ENCODE results near the gene ARHGEF3.
"Not testable (repeated sequence)": the region's sequence is repeated elsewhere in the genome, so short reads cannot be mapped to it uniquely, and the experiment has no call there.

The ARHGEF3 gene

DNA sequence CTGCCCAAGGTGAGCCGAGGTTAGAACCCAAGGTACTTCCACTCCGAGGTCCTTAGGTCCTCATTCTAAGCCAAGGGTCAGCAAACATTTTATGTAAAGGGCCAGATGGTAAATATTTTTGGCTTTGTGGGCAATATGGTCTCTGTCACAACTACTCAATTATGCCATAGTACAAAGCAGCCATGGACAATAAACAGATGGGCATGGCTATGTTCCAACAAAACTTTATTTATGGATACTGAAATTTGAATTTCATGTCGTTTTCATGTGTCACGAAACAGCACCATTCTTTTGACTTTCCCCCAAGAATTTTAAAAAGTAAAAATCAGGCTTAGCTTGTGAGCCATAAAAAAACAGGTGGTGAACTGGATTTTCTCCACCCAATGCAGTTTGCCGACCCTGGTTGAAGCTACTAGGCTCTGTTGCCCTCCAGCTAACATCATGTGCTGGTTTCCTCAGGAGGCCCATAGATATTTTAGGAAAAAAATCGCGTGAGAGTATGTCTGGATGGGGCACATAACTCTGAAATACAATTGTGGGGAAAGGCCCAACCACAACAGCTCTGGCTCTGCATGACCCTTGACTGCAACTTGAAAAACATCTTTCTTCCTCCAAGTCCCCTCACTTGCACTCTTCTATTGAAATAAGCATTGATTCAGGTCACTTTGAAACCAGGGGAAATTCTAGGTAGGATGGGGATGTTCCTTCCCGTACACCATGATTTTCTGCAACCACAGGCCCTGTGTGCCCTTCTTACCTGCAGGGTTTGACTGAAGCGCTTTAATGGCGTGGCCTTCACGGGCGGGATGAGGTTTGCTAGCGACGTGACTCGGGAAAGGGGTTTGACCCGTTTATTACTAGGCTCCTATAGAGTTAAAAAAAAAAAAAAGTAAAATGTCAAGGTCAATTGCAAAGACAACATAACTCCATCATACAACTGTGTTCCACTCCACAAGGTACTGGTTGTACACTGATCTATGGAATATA, 28.5 kb downstream of the ARHGEF3 start:
- no peak for DNase-seq (ENCODE audit: low read depth, low spot score)

DNA sequence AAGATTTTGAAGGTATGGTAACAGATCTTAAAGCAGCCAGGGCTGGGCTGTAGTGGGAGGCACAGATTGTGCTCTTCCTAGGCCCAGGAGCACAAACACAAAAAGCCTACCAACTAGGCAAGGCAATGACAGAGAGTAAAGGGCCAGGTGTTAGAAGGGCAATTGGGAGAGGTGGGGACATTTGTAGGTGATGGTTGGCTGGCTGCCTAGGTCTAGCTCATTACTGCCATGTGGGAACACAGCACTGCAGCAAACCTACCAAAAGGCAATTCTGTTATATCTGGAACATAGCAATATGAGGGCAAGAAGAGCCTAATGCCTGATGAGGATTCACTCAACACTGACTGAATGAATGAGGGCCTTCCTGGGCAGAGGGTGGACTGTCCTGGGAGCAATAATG, 30.4 kb downstream of the ARHGEF3 start:
- no peak for DNase-seq (ENCODE audit: low read depth, low spot score)

DNA sequence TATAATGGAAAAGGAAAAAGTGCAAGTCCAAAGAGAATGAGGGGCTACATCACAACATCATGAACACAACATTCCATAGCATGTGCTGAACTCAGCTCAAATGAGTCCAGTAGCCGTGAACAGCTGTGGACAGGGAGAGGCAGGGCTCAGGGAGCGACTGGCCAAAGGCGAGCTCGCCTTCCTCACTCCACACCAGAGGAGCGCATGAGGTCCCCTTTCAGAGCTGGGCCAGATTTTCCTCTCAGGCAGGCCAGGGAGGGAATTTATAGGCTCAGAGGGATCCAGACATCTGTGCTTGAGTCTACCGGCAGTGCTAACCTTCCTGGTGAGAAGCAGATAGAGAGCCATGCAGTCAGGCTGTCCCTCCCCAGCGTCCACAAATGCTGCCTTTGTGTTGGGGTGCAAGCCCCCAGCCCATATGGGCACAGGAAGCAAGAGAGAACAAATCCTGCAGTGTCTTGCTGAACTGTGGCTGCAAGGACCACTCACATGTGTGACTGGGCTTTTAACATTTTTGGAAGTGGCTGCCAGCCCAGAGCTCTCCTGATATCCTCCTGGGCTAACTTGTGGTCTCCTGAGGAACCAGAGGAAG, 32.5 kb downstream of the ARHGEF3 start:
- no peak for DNase-seq (ENCODE audit: low read depth, low spot score)

DNA sequence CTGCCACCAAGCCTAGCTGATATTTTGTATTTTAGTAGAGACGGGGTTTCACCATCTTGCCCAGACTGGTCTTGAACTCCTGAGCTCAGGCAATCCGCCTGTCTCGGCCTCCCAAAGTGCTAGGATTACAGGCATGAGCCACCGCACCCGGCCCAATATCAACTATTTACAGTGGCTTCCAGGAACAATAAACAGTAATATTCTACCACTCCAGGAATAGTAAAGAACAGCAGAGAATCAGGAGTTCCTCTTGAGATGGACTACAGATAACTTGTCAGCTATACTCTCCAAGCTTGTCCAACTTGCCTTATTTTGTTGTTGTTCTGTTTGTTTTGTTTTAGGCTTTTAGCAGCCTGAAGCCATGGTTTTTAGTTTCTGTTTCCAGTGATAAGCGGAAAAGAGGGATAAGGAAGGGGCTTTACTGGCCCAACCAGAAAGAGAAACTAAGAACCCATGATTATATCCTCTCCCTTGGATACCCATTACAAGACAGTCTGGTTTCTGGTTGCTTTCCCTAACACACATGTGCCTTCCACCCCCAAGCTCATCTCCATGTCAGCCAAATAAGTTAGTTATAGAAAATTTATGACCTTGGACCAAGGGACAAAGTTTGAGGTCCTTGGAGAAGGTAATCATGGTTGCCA, 36.7 kb downstream of the ARHGEF3 start:
- DNase-seq (ENCODE audit: low read depth, low spot score), result no peak

DNA sequence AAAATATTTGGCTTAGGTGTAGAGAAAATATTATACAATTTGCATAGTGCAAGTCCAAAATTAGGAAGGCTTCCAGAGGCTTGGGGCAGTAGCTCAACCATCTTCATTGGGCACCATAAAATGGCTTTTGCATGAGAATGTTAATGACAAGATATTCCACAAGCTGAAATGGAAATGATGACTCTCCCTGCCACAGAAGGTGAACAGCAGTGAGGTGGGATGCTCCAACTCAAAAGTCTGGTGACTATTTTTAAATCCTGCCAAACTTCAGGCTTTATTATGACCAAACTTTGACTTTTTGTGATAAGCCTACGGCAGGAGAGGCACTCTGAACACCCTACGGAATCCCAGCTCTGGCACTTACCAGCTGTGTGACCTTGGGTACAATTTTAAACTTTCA, 37.6 kb downstream of the ARHGEF3 start:
- DNase-seq (ENCODE audit: low read depth, low spot score), result no peak

DNA sequence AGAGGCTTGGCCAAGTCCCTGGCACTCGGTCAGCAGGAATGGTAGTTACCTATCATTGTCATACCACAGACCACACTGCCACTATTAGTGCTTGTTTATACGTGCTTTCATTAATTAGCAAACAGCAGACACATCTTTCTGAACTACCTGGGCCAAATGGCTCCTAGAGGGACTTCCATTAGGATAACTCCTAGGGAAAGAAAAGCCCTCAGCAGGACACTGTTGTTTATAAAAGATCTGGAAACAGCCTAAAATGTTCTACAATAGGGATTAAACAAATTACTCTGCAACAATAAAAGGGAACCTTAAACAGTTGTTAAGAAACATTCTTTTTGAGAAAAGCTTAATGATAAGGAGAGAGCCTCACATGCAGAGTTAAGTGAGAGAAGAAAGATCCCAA, 38.5 kb downstream of the ARHGEF3 start:
- no peak for DNase-seq (ENCODE audit: low read depth, low spot score)

DNA sequence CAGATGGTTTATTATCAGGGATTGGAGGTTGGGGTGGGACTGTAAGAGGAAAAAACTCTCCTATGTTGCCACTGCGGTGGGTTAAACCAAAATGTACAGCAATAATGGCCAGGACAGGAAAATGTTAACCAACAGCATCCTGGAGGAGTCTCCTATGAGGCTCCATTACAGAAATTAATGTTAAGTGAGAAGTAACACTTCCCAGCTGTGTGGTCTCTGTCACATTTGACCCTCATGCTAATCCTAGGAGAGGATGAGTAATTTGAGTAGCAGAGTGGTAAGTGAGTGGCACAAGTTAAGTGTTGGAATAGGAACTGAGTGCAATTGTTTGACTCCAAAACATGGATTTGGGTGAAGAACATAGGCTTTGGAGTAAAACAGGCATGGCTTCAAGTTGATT, 39.0 kb downstream of the ARHGEF3 start:
- DNase-seq (ENCODE audit: low read depth, low spot score), result no peak

DNA sequence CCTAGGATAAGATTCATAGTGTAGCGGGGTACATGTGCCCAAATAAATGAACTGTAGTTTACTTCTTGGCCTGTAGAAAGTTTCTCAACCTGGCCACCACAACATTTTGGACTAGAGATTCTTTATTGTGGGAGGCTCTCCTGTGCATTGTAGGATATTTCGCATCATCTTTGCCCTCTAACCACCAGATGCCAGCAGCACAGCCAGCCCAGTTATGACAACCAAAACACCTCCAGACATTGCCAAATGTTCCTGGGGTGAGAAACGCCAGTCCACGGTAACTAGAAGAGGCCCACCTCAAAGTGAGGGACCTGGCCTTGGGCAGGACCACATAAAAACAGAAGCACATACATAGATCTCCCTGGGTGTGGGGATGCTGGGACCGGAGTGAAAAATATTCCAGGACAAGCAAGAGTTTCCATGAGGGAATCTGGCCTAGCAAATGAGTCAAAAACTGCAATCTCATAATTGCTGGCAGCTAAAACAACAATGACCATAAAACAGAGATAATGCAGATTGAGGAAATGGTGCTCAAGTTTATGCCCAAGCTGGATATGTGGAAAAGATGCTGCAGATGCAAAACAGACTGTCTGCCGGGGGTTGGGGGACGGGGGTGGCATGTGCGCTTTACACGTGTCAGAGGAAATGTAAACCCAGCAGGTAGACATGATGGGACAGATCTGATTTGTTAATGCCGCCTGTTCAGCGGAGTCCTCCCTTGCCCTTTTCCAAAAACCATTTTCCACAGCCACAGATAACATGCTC, 39.7 kb downstream of the ARHGEF3 start:
- no peak for DNase-seq (ENCODE audit: low read depth, low spot score)

DNA sequence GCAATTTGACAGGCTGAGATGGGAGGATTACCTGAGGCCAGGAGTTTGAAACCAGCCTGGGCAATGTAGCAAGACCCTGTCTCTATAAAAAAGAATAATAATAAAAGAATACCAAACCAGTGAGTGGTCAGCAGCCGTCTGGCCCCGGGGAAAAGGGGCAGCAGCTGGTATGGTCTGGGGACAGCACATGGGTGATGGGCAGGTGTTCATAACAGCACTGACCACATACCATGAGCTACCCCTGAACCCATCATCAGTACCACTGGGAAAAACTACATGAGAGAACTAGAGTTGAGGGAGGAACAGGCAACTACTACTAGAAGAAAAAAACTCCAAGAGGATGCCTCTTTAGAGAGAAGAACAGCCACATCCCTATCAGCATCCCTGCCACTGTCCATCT, 40.7 kb downstream of the ARHGEF3 start:
- no peak for DNase-seq (ENCODE audit: low read depth, low spot score)

DNA sequence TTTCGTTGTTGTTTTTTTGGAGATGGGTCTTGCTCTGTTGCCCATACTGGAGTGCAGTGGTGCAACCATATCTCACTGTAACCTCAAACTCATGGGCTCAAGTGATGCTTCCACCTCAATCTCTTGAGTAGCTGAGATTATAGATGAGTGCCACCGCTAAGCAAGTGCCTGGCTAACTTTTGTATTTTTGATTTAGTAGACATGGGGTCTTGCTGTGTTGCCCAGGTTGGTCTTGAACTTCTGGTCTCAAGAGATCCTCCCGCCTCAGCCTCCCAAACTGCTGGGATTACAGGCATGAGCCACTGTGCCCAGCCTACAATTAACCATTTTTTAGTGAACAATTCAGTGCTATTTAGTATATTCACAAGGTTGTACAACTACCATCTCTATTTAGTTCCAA, 42.2 kb downstream of the ARHGEF3 start:
- DNase-seq (ENCODE audit: low read depth, low spot score), result no peak

DNA sequence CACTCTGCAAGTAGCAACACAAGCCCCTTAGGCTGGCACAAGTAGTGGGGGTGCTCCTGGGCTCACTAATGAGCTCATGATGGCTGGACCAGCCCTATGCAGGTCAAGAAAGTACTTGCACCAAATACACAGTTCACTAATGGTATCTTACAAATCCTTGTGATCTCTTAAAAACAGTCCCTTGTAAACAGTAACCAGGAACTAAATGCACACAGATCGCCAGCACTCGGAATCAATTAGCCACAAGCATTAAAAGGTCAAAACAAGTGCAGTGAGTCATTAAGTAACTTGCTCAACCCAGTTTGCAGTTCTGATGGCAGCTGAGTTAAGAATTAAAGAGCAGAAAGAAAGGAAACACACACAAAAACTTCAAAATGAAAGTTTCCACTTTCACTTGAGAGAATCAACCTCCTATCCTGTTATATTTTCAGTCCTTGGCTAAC, 43.2 kb downstream of the ARHGEF3 start:
- no peak for DNase-seq (ENCODE audit: low read depth, low spot score)

DNA sequence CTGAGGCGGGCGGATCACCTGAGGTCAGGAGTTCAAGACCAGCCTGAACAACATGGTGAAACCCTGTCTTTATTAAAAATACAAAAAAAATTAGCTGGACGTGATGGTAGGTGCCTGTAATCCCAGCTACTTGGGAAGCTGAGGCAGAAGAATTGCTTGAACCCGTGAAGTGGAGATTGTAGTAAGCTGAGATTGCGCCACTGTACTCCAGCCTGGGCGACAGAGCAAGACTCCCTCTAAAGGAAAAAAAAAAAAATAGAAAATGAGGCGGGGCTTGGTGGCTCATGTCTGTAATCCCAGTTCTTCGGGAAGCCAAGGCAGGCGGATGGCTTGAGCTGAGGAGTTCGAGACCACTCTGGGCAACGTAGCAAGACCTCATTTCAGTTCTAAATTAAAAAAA, 43.7 kb downstream of the ARHGEF3 start:
- DNase-seq (ENCODE audit: low read depth, low spot score), result not testable (repeated sequence)

DNA sequence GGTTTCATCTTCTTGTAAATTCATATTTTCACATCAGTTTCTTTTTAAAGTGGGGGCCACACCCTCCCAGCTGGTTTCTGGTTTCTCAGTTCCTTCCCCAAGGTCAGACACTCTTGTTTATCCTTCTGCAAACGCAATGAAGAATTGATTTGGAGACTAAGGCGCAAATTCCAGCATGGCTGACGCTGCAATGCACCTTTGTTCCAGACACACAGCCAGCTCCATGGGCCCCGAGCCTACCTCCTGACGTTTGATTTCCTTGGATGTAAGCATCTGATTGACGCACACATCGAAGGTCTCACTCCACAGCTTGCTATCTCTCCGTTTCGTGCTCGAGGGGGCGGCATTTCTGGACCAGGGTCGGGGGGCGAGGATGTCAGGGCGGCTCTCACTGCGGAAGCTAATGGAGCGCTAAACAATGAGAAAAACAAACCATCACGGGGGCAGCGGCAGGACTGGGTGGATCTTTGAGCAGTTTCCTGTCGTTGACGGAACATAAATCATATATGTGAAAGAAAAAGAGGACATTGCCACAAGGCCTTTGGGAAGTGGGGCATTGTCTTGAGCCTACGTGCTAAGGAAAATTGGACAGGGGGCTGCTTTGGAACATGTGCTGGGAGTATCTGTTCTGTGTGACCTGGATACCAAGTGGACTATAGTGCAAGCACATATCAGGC, 46.9 kb downstream of the ARHGEF3 start:
- no peak for DNase-seq (ENCODE audit: low read depth, low spot score)

DNA sequence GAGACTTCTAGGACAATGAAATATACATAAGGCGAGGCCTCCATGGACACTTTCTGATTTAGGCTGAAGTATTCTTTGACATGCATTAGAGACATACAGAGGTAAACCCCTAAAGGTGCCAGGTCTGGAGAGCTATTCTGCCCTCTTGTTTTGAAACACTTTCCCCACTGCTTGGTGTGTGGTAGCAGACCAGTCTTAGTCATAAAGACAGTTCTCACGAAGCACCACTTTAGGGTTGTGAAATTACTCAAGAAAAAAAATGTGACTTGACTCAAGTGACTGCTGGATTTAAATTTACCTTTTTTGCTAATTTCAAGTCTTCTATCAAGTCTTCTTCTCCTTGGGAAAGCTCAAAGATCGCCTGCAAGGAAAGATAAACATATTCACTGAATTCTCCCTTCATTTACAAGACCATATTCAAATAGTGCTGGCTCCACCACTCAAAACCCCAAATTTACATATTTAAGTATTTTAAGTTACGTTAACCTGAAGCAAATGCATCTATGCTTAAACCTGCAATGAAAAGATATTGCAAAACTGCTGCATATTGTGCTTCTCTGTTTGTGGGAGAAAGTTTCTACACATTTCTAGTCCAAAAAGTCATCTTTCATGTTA, 48.4 kb downstream of the ARHGEF3 start:
- no peak for DNase-seq (ENCODE audit: low read depth, low spot score)

DNA sequence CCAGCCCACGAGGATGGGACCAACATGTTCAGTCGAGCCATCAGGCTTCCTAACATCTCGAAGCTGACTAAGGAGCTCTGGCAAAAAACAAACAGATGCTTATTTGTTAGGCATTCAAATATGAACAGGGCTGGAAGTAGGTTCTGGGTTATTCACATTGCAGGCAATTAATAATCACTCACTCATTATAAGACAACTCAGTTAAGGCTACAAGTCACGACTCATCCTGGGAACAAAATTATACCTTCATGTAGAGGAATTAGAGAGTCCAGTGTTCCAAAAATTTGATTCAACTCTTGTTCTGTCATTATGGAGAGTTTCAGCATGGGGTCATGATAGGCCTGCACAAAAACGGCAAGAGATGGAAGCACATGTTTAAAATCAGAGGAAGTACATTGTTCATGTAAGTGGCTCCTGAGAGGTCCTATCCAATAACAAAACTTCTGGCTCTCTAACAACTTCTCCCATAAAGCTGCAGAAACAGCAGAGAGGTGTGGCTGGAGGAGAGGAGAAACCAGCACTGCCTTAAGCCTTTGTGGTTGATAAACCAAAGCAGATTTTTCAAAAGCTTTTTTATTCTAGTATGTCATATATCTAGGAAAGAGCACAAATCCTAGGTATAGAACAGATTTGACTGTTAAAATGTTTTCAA, 50.6 kb downstream of the ARHGEF3 start:
- DNase-seq (ENCODE audit: low read depth, low spot score), result no peak

DNA sequence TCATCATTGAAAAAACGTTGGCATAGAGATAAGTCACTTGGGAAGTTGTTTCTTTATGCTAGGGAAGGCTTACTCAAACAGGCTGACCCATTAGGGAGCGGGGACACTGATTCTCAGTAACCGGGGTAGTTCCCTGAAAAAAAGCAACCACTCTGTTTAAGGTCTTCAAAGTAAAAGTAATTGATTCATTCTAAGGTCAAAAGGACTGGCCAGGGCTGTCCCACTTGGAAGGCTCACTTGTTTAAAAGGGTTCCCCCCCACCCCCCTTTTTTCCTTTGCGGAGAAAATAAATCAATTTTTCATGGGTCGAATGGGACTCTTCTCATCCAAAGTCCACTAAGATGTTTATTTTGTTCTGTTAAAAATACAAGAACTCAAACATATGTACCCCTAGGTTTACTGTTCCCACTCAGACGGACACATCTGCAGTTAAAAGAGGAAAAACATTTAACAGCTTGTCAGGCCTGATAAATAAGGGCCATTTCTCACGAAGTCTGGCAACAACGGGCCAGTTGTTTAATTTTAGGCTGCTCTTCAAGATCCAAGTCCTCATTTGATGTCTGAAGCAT, 53.0 kb downstream of the ARHGEF3 start:
- DNase-seq (ENCODE audit: low read depth, low spot score), result no peak

DNA sequence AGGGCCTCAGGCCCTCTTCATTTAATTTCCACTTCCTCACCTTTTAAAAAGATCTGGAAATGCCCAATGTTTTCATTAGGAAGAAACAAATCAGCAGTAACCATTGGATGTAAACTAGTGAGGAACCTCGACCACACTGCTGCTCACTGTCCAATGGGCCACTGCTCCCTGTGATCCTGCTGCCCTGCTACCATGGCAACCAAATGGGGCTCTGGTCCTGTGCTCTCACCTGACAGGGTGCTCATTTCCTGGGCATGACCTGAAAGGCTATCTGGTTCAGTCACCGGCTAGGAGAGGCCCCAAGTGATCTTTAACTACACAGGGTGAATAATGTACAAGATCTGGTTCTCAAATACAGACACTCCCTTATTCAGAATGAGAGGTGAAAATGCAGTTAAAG, 54.6 kb downstream of the ARHGEF3 start:
- DNase-seq (ENCODE audit: low read depth, low spot score), result no peak

DNA sequence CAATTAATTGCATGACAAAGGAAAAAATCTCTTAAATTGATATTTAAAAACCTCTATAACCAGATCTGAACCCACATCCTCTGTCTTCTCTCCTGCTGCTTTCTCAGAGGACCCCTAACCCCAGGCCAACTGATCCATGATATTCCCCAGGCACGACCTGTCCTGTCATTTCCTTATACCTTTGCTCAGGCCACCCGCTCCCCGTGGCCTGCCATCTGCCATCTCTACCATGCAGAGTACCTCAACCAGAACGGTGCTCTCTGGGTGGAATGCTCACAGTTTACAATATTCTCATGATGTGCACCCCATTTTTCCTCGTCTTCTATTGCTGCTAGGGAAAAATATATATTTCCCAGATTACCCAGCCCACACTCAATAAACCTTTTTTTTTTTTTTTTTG, 57.7 kb downstream of the ARHGEF3 start:
- DNase-seq (ENCODE audit: low read depth, low spot score), result no peak

DNA sequence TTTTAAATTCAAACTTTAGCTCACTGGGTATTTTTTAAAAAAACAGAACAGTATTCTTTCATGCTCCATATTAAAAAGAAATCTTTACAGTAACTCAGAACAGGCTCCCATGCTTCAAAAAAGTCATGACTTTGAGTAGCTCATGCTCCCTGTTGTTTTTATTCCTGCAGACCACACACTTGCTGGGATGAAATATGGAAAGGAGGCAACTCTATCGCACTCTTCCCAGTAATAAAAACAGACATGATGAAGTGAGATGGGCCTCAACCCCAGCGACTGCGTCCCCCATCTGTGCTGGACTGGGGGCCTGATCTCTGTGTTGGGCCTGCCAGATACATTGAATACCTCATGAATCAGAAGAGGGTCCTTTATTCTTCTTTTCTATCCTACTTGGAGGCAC, 58.9 kb downstream of the ARHGEF3 start:
- no peak for DNase-seq (ENCODE audit: low read depth, low spot score)

DNA sequence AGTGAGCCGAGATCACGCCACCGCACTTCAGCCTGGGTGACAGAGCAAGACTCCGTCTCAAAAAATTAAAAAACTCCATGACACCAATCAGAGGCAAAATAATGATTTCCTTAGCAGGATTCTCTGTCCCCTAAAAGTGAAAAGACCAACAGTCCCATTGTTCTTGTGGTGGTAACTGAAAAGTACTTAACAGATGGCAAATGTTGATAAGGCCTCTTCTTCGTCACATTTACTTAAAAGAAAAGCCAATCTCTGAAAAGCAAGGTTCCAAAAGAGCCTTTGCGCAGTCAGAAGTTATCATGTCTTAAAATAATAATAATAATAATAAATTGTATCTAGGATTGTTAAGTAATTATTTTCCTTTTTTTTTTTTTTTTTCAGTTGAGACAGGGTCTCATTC, 62.7 kb downstream of the ARHGEF3 start:
- DNase-seq (ENCODE audit: low read depth, low spot score), result no peak

Measured in activated CD4-positive, CD25-positive, alpha-beta regulatory T cell treated with anti-CD3 and anti-CD28 coated beads, Interleukin-2, amount 50 U/mL, for 16 hours (primary cell).